Fibroblast of skin of left biceps (primary cell): ENCODE data around the gene LZTS3.
"Not testable (repeated sequence)": the region's sequence is repeated elsewhere in the genome, so short reads cannot be mapped to it uniquely, and the experiment has no call there.

Experiments used
- DNase-seq, 2 experiments: peaks; one replicate each; pipeline ENCODE4 v3.0.0-alpha.2; 2013; ENCODE audit warnings: low read depth in 2 of 2

The LZTS3 gene

DNA sequence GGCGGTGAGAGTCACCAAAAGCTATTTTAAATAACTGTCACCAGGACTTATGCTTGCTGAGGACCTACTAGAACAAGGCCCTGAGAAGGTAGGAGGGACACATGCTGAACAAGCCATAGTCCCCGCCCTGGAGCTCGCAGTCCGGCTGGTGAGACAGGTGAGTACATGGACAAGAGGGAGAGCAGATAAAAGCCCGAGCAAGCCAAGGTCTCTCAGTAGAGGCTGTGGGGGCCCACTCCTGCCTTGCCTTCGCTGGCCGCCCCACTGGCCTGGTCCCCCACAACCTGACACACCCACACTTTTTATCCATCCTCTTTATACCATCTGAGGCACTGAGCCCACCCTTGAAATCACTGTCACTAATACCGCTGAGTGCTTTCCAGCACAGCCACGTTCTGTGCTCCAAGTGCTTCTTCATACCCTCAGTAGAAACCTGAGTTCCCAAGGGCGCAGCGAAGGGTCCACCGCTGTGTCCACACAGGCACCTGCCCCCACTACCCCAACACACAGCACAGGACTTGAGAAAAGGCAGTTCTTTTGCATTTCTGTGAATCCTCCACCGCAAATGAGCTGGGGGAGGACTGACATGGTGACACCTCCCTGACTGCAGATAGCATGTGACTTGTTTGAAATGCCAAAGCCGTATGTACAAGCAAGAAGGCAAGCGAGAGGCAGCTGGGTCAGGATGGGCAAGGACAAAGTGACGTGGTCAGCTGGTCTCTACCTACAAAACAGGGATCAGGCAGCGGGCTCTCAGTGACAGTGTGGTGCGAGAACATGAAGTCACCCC lies 19.1 kb upstream of the LZTS3 start:
- no peak for DNase-seq

GRCh38 chr20:3190681-3191111 lies 17.3 kb upstream of the LZTS3 start:
- DNase-seq, result no peak

- no peak for DNase-seq
Observed at GRCh38 chr20:3189561-3190131, 16.3 kb upstream of the LZTS3 start.

- no peak for DNase-seq
Observed at GRCh38 chr20:3188823-3189413, 15.6 kb upstream of the LZTS3 start.

DNA sequence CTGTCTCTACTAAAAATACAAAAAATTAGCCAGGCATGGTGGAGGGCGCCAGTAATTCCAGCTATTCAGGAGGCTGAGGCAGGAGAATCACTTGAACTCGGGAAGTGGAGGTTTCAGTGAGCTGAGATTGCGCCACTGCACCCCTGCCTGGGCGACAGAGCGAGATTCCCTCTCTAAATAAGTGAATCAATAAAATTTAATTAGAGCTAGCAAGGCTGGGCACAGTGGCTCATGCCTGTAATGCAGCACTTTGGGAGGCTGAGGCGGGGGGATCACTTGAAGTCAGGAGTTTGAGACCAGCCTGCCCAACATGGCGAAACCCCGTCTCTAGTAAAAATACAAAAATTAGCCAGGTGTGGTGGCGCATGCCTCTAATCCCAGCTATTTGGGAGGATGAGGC lies 14.5 kb upstream of the LZTS3 start:
- DNase-seq, result not testable (repeated sequence)

GRCh38 chr20:3183896-3184612 lies 10.7 kb upstream of the LZTS3 start:
- no peak for DNase-seq

- not testable (repeated sequence) for DNase-seq
Observed at GRCh38 chr20:3182429-3182828, 9.1 kb upstream of the LZTS3 start.

DNA sequence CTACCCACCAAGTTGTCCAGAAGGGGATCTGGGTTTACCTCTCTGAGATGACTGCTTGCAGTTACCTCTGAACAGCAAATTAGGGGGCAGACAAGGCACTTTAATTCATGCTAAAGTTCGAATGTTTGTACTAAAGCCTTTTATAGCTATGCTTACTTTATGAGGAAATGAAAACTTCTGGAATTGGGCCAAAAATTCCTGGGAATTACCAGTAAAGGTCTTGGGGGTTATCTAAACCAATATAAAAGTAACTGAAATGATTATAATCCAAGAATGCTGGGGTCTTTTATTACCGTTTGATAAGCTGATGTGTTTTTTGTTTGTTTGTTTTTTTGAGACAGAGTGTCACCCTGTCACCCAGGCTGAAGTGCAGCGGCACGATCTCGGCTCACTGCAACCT lies 7.9 kb upstream of the LZTS3 start:
- DNase-seq, result no peak

DNA sequence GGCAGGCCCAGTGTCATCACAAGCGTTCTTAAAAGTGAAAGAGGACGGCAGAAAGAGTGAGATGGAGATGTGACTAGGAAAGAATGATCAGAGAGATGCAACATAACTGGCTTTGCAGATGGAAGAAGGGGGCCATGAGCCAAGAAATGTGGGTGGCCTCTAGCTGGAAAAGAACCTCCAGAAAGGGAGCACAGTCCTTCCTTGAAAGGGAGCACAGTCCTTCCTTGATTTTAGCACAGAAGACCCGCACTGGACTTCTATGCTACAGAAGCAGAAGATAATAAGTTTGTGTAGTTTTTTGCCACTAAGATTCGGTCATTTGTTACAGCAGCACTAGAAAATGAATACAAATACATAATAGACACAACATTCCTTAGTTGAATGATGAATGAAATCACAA lies 7.0 kb upstream of the LZTS3 start:
- no peak for DNase-seq

DNA sequence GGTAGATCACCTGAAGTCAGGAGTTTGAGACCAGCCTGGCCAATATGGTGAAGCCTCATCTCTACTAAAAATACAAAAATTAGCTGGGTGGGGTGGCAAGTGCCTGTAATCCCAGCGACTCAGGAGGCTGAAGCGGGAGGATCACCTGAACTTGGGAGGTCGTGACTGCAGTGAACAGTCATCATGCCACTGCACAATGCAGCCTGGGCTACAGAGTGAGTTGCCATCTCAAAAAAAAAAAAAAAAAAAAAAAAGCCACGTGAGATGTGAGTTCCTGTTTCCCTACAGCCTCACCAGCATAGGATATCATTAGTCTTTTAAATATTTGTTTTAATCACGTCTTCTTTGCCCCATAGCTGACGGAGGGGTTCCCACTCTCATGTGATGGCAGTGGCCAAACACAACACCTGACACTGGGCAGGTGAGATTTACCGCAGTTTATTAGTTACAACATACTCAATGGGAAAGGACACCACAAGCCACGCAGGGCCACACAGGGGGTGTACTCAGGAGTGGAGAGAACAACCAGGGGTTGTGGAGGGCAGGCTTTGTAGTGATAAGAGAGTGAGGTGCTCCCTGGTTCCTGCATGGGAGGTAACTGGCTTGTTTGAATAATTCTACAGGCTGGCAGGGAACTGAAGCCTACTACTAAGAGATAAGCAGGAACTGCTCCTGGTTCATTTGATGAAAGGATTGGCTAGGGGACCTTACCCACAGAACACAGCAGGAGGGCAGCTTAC lies 4.6 kb upstream of the LZTS3 start:
- DNase-seq, result no peak

- DNase-seq, result no peak
Observed at GRCh38 chr20:3175270-3175669, 1.9 kb upstream of the LZTS3 start.

DNA sequence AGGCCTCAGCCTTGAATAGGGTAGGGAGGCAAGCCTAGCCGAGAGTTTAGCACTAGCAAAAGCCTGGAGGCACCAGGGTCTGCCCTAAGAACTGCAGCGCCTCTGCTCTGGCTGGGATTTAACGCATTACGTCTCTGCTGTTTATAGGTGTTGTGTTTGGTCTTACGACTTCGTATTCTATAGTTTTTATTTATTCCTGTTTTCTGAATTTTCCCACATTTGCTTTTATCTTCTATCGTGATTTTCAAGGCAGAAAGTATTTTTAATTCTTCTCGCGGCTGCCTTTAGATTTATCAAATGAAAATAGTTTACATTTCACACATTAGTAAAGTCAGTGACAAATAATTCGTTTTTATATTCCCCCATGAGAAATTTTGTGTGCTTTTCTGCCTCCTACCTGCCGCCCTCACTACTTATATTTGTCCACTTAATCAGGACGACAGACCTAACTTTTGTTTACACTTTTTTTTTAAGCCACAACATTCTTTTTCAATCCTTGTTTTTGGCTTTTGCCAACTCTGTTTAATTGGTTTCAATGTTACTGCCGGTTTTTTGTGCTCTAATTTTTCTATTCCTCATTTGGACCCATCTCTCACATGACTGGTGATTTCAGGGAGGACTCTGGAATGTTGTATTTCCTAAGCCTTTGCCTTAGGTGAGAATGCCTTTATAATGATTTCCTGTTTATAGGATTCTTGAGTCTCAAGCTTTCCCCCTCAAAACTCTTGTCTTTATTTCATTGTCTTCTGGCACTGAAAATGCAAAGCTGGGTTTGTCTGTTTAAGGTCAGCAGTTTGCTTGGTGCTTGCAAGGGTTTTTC lies 1.3 kb upstream of the LZTS3 start:
- DNase-seq, result no peak

DNA sequence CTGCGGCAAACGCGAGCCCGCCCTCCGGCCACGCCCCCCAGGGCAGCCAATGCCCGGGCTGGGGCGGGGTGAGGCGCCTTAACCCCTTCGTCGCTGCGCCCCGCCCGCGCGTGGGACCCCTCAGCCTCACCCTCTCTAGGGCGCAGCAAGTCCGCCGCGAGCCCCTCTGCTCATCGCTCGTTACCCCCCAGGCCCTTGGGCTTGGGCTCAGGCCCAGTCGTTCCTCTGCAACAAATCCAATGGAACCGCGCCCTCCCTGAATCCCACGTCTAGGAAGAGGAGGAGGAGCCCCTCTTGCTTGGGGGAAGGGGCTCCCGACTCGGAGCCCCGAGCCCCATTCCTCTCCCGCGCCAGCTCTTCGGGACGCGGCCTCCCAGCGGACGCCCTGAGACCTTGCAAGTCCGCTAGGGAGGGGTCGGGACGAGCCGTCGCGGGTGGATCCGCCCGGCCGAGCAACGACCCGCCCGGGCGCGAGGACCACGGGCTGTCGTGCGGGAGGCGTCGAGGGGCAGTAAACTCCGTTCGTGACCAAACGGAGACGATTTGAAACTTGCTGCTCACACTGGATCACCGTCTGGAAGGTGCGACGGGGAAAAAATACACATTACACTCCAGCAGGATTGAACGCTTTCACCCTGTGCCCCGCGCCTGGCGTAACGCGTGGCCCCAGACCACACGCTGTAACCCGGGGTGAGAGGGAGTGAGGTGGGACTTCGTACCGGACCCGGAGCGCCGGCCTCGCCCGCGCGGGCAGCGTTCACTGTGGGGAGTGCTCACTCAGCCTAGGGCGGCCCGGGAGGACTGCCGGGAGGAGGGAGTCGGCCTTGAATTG lies 477 bp upstream of the LZTS3 start:
- peak in 1 of 2 experiments; percentile 45 for DNase-seq

GRCh38 chr20:3172126-3172932 lies 1.0 kb downstream of the LZTS3 start:
- DNase-seq, result no peak

GRCh38 chr20:3171391-3172125 lies 1.8 kb downstream of the LZTS3 start:
- no peak for DNase-seq

DNA sequence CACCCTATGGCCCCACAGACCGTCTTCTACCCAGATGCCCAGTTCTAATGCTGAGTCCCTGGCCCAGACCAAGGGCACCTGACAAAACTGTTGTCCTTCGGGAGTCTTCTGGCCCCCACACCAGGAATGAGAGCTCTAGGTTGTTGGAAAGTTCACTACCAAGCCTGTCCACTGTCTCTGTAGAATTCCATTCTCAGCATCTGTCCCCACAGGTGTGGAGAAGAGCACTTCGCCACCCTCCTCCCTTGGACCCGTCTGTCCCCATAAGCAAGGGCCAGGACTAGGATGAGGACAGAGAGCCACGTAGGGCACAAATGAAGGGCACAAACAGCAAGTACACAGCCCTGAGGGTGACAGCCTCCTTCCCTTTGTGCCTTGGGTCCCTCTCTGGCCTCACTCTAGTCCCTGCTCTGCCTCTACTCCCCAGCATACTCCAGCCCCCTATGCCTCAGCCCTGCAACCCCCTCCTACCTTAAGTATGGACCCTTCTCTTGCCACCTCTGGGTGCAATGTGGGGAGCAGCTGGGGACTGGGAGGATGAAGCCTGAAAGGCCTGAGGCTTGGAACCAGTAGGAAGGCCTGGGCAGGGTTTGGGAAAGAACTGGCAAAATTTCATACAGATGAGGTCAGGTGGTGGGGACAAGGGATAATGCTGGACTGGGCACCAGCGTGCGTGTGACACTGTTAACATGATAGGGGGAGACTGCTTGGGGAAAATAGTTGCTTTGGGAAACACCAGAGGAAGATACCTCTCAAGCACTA lies 4.3 kb downstream of the LZTS3 start:
- DNase-seq, result no peak

DNA sequence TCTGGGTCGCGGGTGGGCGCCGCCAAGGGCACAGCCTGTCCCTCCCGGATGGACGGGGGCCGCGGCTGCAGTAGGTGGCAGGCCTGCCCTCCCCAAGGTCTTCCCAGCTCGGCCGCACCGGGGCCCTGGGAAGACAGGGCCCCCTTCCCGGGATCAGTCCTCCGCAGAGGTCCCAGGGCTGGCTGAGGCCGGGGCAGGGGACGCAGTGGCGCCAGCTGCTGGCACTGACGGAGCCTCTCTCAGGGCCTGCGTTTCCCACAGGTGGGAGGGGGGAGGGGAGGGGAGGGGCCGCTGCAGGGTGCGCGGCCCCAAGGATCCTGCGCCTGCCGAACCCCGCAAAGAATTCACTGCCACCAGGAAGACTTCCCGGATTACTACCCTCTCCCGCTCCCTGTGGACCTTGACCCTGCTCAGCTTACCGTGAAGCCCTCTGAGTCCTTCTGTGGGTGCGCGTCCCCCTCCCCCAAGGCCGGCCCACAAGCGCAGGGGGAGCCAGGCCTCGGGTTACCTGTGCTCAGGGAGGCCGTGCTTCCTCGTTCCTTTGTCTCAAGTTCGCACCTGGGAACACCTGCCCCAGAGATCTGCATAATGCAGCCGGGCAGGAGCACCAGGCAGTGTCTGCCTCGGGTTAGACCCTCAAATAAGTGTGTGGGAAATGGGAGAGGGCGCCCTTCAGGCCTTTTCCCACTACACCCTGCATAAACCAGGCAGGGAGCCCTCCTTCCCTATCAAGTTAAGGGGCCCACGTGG lies 5.1 kb downstream of the LZTS3 start:
- DNase-seq, result no peak
